WTC11 (cell line): ENCODE measurements around the gene ADK.

Experiments
- CBFB ChIP-seq: sonication (generic); formaldehyde crosslinking; IDR thresholded peaks from 2 replicates; pipeline ENCODE4 v1.8.1; 2022; ENCODE audit warnings: mild to moderate bottlenecking, low read depth, missing genetic modification reagents
- MAX ChIP-seq: sonication (generic); formaldehyde crosslinking; IDR thresholded peaks from 2 replicates; pipeline ENCODE4 v1.8.0; 2022; ENCODE audit warnings: mild to moderate bottlenecking, missing genetic modification reagents
- TEAD1 ChIP-seq: sonication (generic); formaldehyde crosslinking; IDR thresholded peaks from 2 replicates; pipeline ENCODE4 v1.8.0; 2022; ENCODE audit warnings: mild to moderate bottlenecking, missing genetic modification reagents
- TEAD4 ChIP-seq: sonication (generic); formaldehyde crosslinking; IDR thresholded peaks from 2 replicates; pipeline ENCODE4 v1.8.0; 2022; ENCODE audit warnings: mild to moderate bottlenecking, missing genetic modification reagents
- USF2 ChIP-seq: sonication (generic); formaldehyde crosslinking; IDR thresholded peaks from 2 replicates; pipeline ENCODE4 v1.8.1; 2023; ENCODE audit warnings: mild to moderate bottlenecking, missing genetic modification reagents, moderate library complexity
- ZBTB21 ChIP-seq: sonication (generic); formaldehyde crosslinking; IDR thresholded peaks from 2 replicates; pipeline ENCODE4 v1.8.1; 2023; ENCODE audit warnings: mild to moderate bottlenecking, missing genetic modification reagents, borderline replicate concordance
- ZNF138 ChIP-seq: sonication (generic); formaldehyde crosslinking; conservative IDR thresholded peaks from 2 replicates; pipeline ENCODE4 v1.8.1; 2022; ENCODE audit warnings: mild to moderate bottlenecking, moderate library complexity, missing genetic modification reagents
- ZNF317 ChIP-seq: sonication (generic); formaldehyde crosslinking; IDR thresholded peaks from 2 replicates; pipeline ENCODE4 v1.8.1; 2023; ENCODE audit warnings: low read depth, mild to moderate bottlenecking, moderate library complexity, missing genetic modification reagents, borderline replicate concordance
- TF ChIP-seq, protein P1 (sequence below): fragments of 200-600 bp; IDR thresholded peaks from 2 replicates; pipeline ENCODE4 v1.8.0; 2022; ENCODE audit warnings: antibody characterized with exemption
- TF ChIP-seq, protein P2 (sequence below): sonication (generic); formaldehyde crosslinking; IDR thresholded peaks from 2 replicates; pipeline ENCODE4 v1.8.1; 2022; ENCODE audit warnings: low read depth, missing genetic modification reagents, borderline replicate concordance
- TF ChIP-seq, protein P3 (sequence below): sonication (generic); formaldehyde crosslinking; IDR thresholded peaks from 2 replicates; pipeline ENCODE4 v1.8.1; 2022; ENCODE audit warnings: low read depth, mild to moderate bottlenecking, moderate library complexity, missing genetic modification reagents, borderline replicate concordance
- TF ChIP-seq, protein P4 (sequence below): sonication (generic); formaldehyde crosslinking; IDR thresholded peaks from 2 replicates; pipeline ENCODE4 v1.8.1; 2023; ENCODE audit warnings: mild to moderate bottlenecking, missing genetic modification reagents, moderate library complexity

GRCh38 chr10:74582566-74582965, 431.5 kb downstream of the ADK start:
- no peak for TF ChIP-seq MAX (CRISPR knock-in tag)
- TF ChIP-seq, protein P1, sequence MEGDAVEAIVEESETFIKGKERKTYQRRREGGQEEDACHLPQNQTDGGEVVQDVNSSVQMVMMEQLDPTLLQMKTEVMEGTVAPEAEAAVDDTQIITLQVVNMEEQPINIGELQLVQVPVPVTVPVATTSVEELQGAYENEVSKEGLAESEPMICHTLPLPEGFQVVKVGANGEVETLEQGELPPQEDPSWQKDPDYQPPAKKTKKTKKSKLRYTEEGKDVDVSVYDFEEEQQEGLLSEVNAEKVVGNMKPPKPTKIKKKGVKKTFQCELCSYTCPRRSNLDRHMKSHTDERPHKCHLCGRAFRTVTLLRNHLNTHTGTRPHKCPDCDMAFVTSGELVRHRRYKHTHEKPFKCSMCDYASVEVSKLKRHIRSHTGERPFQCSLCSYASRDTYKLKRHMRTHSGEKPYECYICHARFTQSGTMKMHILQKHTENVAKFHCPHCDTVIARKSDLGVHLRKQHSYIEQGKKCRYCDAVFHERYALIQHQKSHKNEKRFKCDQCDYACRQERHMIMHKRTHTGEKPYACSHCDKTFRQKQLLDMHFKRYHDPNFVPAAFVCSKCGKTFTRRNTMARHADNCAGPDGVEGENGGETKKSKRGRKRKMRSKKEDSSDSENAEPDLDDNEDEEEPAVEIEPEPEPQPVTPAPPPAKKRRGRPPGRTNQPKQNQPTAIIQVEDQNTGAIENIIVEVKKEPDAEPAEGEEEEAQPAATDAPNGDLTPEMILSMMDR: no peak
- TF ChIP-seq ZBTB21 (CRISPR knock-in tag): no peak
- TF ChIP-seq, protein P2, sequence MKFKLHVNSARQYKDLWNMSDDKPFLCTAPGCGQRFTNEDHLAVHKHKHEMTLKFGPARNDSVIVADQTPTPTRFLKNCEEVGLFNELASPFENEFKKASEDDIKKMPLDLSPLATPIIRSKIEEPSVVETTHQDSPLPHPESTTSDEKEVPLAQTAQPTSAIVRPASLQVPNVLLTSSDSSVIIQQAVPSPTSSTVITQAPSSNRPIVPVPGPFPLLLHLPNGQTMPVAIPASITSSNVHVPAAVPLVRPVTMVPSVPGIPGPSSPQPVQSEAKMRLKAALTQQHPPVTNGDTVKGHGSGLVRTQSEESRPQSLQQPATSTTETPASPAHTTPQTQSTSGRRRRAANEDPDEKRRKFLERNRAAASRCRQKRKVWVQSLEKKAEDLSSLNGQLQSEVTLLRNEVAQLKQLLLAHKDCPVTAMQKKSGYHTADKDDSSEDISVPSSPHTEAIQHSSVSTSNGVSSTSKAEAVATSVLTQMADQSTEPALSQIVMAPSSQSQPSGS (CRISPR knock-in tag): no peak
- TF ChIP-seq ZNF138: no peak
- TF ChIP-seq, protein P3, sequence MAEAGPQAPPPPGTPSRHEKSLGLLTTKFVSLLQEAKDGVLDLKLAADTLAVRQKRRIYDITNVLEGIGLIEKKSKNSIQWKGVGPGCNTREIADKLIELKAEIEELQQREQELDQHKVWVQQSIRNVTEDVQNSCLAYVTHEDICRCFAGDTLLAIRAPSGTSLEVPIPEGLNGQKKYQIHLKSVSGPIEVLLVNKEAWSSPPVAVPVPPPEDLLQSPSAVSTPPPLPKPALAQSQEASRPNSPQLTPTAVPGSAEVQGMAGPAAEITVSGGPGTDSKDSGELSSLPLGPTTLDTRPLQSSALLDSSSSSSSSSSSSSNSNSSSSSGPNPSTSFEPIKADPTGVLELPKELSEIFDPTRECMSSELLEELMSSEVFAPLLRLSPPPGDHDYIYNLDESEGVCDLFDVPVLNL: no peak
- no peak for TF ChIP-seq USF2
- no peak for TF ChIP-seq CBFB (CRISPR knock-in tag)
- TF ChIP-seq TEAD4 (CRISPR knock-in tag): no peak
- TF ChIP-seq TEAD1 (CRISPR knock-in tag): no peak
- no peak for TF ChIP-seq ZNF317 (CRISPR knock-in tag)
- TF ChIP-seq, protein P4, sequence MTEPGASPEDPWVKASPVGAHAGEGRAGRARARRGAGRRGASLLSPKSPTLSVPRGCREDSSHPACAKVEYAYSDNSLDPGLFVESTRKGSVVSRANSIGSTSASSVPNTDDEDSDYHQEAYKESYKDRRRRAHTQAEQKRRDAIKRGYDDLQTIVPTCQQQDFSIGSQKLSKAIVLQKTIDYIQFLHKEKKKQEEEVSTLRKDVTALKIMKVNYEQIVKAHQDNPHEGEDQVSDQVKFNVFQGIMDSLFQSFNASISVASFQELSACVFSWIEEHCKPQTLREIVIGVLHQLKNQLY (CRISPR knock-in tag): no peak
